GM12872 (cell line): ENCODE measurements around the gene EYA2.

Source experiments
- CTCF ChIP-seq: IDR thresholded peaks from 3 replicates; pipeline ENCODE4 v1.5.1; 2011; ENCODE audit warnings: low read depth, mild to moderate bottlenecking, low read length, moderate library complexity; ENCODE audit not compliant: insufficient read depth

EYA2 gene

GRCh38 chr20:47007826-47008655, 113.4 kb downstream of the EYA2 start:
- TF ChIP-seq CTCF, result no peak

GRCh38 chr20:47008842-47009518, 114.3 kb downstream of the EYA2 start:
- TF ChIP-seq CTCF, result no peak

GRCh38 chr20:47009784-47010183, 115.1 kb downstream of the EYA2 start:
- TF ChIP-seq CTCF, result no peak

GRCh38 chr20:47011984-47012383, 117.3 kb downstream of the EYA2 start:
- TF ChIP-seq CTCF, result no peak

GRCh38 chr20:47013606-47014005, 119.0 kb downstream of the EYA2 start:
- no peak for TF ChIP-seq CTCF

GRCh38 chr20:47016068-47016664, 121.5 kb downstream of the EYA2 start:
- no peak for TF ChIP-seq CTCF

GRCh38 chr20:47018381-47018780, 123.7 kb downstream of the EYA2 start:
- no peak for TF ChIP-seq CTCF
